Measurements from ENCODE around the gene ANKRD26. TPM values are rescaled to one million over a fixed set of nuclear protein-coding genes. Genes with fewer than 3 reads are reported as not detected.
"Not testable (repeated sequence)": the region's sequence is repeated elsewhere in the genome, so short reads cannot be mapped to it uniquely, and the experiment has no call there.

The ANKRD26 gene
- total RNA-seq, 4 donors from 2014 or later, result 2.4 to 4.7 (median 3.5) TPM

GRCh38 chr10:27088119-27089044, 11.9 kb downstream of the ANKRD26 start:
- H3K4me3 ChIP-seq (ENCODE audit: low read depth, poor library complexity, severe bottlenecking), result no peak overlapping the region
- TF ChIP-seq POLR2A (IDR thresholded peaks at IDR 0.05), result no peak
- intact Hi-C loops (cut with DNase I; ENCODE audit: low total_unique reads), result no loop called here
- 87 to 96% methylated on average over 5 of the region's 5 CpGs for WGBS, 2 donors
- DNase-seq (ENCODE audit: low spot score in 2 of 2), result no peak

DNA sequence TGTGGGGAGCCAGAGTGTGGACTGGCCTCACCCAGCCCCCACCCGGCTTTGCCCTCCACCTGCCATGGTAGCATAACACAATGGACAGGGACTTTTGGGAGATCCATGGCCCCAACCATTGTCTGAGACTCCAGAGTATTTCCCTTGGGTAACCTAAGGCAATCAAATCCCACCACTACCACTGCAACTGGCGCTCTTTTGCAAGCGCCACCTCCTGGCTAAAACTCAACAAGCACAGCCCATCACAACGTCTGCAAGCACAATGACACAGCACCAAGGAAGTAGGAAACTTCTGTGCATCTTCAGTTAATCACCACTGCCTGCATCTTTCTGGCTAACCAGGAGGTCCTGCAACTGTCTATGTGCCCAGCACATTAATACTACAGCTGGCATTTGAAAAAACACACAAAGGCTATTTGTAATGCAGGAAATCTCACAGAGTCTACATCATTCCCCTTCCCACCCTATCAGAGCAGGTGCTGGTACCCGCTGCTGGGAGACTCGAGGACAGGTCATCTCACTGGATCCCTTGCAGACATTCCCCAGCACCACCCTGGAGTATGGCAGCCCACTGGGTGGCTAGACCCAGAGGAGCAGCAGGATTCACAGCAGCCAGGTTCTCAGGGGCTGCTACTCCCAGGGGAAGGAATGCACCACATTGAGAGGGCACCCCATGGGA, 27.7 kb downstream of the ANKRD26 start:
- intact Hi-C loops (cut with DNase I; ENCODE audit: low total_unique reads), result no loop called here
- no peak overlapping the region for H3K4me3 ChIP-seq (ENCODE audit: low read depth, poor library complexity, severe bottlenecking)
- TF ChIP-seq, protein P1, sequence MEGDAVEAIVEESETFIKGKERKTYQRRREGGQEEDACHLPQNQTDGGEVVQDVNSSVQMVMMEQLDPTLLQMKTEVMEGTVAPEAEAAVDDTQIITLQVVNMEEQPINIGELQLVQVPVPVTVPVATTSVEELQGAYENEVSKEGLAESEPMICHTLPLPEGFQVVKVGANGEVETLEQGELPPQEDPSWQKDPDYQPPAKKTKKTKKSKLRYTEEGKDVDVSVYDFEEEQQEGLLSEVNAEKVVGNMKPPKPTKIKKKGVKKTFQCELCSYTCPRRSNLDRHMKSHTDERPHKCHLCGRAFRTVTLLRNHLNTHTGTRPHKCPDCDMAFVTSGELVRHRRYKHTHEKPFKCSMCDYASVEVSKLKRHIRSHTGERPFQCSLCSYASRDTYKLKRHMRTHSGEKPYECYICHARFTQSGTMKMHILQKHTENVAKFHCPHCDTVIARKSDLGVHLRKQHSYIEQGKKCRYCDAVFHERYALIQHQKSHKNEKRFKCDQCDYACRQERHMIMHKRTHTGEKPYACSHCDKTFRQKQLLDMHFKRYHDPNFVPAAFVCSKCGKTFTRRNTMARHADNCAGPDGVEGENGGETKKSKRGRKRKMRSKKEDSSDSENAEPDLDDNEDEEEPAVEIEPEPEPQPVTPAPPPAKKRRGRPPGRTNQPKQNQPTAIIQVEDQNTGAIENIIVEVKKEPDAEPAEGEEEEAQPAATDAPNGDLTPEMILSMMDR (IDR thresholded peaks at IDR 0.05), result no peak
- TF ChIP-seq POLR2A (IDR thresholded peaks at IDR 0.05), result no peak
- DNase-seq (ENCODE audit: low spot score in 2 of 2), result no peak
- 93 to 99% methylated on average over 6 of the region's 6 CpGs for WGBS, 2 donors

DNA sequence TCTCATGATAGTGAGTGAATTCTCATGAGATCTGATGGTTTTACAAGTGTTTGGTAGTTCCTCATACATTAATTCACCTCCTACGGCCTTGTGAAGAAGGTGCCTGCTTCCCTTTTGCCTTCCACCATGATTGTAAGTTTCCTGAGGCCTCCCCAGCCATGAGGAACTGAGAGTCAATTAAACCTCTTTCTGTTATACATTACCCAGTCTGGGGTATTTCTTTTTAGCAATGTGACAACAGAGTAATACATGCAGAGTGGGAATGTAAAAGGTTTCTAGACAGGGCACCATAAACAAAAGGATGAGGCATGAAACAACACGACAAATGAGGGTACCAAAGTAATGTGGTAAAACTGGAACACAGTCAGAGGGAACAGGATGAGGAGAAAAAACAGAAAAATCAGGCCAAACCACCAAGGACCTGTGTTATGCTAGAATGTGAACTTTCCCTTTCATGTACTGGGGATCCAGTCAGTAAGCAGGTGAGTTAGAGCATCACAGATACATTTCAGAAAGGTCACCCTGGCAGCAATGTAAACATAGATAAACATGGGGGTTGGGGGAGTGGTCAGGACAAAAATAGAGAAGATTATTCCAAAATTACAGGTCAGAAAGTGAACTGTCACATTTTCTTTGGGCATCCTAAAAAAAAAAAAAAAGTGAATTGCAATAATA, 31.9 kb downstream of the ANKRD26 start:
- TF ChIP-seq, protein P1 (IDR thresholded peaks at IDR 0.05), result no peak
- no peak for TF ChIP-seq POLR2A (IDR thresholded peaks at IDR 0.05)
- intact Hi-C loops (cut with DNase I; ENCODE audit: low total_unique reads), result no loop called here
- no peak overlapping the region for H3K4me3 ChIP-seq (ENCODE audit: low read depth, poor library complexity, severe bottlenecking)
- DNase-seq (ENCODE audit: low spot score in 2 of 2), result no peak
- WGBS, 2 donors, result 92 to 100% methylated on average over 2 of the region's 2 CpGs

DNA sequence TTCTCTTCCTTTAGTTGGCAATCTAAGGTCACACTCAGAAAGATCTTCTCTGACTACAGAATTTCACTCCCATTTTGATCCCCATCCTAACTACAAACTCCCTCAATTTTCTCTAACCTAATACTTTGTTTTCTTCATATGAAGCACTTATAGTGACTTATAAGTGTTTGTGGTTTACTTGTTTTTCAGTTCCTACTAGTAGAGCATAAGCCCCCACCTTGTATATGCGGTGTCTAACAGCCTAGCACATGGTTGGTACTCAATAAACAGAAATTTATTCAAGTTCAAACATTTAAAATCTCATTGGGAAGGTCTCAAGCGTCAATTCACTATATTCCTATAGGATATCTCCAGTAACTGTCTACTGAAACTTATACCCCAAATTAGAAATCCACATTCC, 35.2 kb downstream of the ANKRD26 start:
- DNase-seq (ENCODE audit: low spot score in 2 of 2), result no peak
- H3K4me3 ChIP-seq (ENCODE audit: low read depth, poor library complexity, severe bottlenecking), result no peak overlapping the region
- intact Hi-C loops (cut with DNase I; ENCODE audit: low total_unique reads), result no loop called here
- WGBS, 2 donors, result 95 to 96% methylated on average over 2 of the region's 2 CpGs
- TF ChIP-seq, protein P1 (IDR thresholded peaks at IDR 0.05), result no peak
- no peak for TF ChIP-seq POLR2A (IDR thresholded peaks at IDR 0.05)

- TF ChIP-seq, protein P1 (IDR thresholded peaks at IDR 0.05), result no peak
- TF ChIP-seq POLR2A (IDR thresholded peaks at IDR 0.05), result no peak
- no peak for DNase-seq (ENCODE audit: low spot score in 2 of 2)
- intact Hi-C loops (cut with DNase I; ENCODE audit: low total_unique reads), result no loop called here
- H3K4me3 ChIP-seq (ENCODE audit: low read depth, poor library complexity, severe bottlenecking), result no peak overlapping the region
These were observed 47.6 kb downstream of the ANKRD26 start for GRCh38 chr10:27052656-27053055.

GRCh38 chr10:27045247-27045646, 55.0 kb downstream of the ANKRD26 start:
- 89 to 92% methylated on average over 4 of the region's 4 CpGs for WGBS, 2 donors
- H3K4me3 ChIP-seq (ENCODE audit: low read depth, poor library complexity, severe bottlenecking); DNase-seq (ENCODE audit: low spot score in 2 of 2); intact Hi-C loops (cut with DNase I; ENCODE audit: low total_unique reads): not testable (repeated sequence)

Data from lower leg skin (tissue), 4 donors.